Motor neuron (in vitro differentiated cells): Measurements from ENCODE around the gene RPTOR. TPM values are rescaled to one million over a fixed set of nuclear protein-coding genes. Genes with fewer than 3 reads are reported as not detected.
A peak's percentile ranks its signal among the peaks of the same experiment; 100 is the strongest.

Experiments
- ATAC-seq, 8 experiments: fragments of 200-7000 bp; cut with Tn5 transposase; replicated peaks in 6 of 8; 2 replicates each; pipeline ENCODE4 v1.8.0; 2021; ENCODE audit warnings: mild to moderate bottlenecking in 8 of 8, moderate library complexity in 8 of 8
- H3K27ac ChIP-seq, 2 donors: fragments of 250-450 bp; sonication (Bioruptor Pico); 2 replicates each; pipeline ENCODE4 v1.9.0; 2021; ENCODE audit warnings: antibody characterized with exemption in 2 of 2, mild to moderate bottlenecking in 2 of 2, moderate library complexity in 1 of 2
- H3K4me1 ChIP-seq, 2 donors: fragments of 250-450 bp; sonication (Bioruptor Pico); replicated peaks in 1 of 2; 2 replicates each; pipeline ENCODE4 v1.6.1; 2021; ENCODE audit warnings: antibody characterized with exemption in 2 of 2, mild to moderate bottlenecking in 2 of 2, moderate library complexity in 1 of 2
- H3K4me3 ChIP-seq, 5 donors: fragments of 250-450 bp; sonication (Bioruptor Pico); 2 replicates each; pipeline ENCODE4 v1.9.0; 2021; ENCODE audit warnings: antibody characterized with exemption in 5 of 5, mild to moderate bottlenecking in 5 of 5, moderate library complexity in 4 of 5
- WGBS, 10 experiments: fragments of 450-650 bp; shearing (Covaris generic); methylation state at CpG; one replicate each; pipeline ENCODE4 v1.0.0; 2022; 5-methylcytosine and 5-hydroxymethylcytosine counted together
- in situ Hi-C, 9 experiments: fragments of 400-800 bp; cut with MboI; loops; one replicate each; pipeline ENCODE4 v1.15.0; 2021; ENCODE audit warnings: low sequenced_read_pairs in 9 of 9, low pct_unique_long_range_greater_than_20kb in 2 of 9; ENCODE audit not compliant: unreplicated experiment in 9 of 9
- total RNA-seq, 8 experiments: library from RNA; unstranded; fragments of 300-600 nt; gene quantifications; 2 replicates each; pipeline versions ENCODE4 v1.2.3 to v1.2.4, GENCODE V29; 2022

The RPTOR gene
- total RNA-seq, 8 experiments from 2014 or later = 15.6 to 53.3 (median 19.2) TPM

DNA sequence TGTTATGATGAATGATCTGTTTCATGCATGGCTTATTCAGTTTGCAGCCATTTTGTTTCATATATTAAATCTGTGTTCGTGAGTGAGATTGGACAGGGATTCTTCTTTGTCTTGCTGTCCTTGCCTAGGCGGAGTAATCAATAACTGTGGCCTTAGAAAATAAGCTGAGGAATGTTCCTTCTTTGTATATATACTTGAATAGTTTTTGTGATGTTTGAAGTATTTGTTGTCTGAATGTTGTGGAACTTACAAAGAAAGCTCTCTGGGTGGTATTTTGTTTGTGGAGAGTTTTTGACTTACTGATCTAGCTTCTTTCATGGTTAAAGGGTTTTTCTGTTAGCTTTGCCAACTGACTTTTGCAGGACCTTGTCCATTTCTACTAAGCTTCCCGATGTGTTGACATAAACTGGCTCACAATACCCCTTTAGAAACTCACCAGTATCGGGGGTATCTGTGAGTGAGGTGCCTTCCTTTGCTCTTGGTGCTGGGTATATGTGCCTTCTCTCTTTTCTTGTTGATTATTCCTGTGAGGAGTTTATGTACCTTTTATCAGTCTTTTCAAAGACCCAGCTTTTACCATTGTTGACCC lies 166.2 kb downstream of the RPTOR start:
- in situ Hi-C loops = no loop called here
- no peak overlapping the region for H3K4me3 ChIP-seq
- peak in 1 of 8 experiments; percentile 62 for ATAC-seq
- peak overlapping the region in 1 of 2 donors; percentile 24 for H3K27ac ChIP-seq
- H3K4me1 ChIP-seq = peaks cover 20 to 26% of the 10 kb centered on the region in 2 donors
- 0 to 100% (median 45%) methylated on average over 1 to 4 of the region's 4 CpGs; no CpG with 5 or more reads in 2 of the 10 experiments for WGBS, 10 experiments

DNA sequence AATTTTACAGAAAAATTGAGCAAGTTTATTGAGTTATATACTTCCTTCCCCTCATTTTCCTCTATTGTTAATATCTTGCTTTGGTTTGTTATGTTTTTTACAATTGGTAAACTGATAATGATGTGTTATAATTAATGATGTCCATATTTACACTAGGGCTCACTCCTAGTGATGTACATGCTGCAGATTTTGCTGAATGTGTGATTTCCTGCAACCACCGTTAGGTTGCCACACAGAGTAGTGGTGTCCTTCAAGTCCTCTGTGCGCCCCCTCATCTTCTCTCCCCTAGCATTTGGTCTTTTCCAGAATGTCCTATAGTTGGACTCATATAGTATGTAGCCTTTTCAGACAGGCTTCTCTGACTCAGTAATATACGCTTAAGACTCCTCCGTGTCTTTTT lies 167.5 kb downstream of the RPTOR start:
- 91 to 100% (median 100%) methylated on average over 1 to 4 of the region's 4 CpGs; no CpG with 5 or more reads in 1 of the 10 experiments for WGBS, 10 experiments
- ATAC-seq = no peak
- no peak overlapping the region for H3K27ac ChIP-seq
- peaks cover 13 to 17% of the 10 kb centered on the region in 2 donors for H3K4me1 ChIP-seq
- in situ Hi-C loops = no loop called here
- H3K4me3 ChIP-seq = no peak overlapping the region

DNA sequence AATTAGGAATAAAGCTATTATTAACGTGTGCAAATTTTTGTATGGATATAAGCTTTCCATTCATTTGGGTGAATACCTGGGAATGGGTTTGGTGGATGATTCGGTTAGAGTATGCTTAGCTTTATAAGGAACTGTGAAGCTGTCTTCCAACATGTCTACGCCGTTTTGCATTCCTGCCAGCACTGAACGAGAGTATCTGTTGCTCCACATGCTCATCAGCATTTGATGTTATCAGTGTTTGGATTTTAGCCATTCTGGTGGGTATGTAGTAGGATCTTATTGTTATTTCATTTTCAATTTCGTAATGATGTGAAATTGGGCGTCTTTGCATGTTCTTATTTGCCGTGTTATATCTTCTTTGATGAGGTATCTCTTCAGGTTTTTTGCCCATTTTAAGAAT lies 168.0 kb downstream of the RPTOR start:
- Histone ChIP-seq H3K4me3 (no peak overlapping the region), H3K4me1 (peaks cover 13 to 21% of the 10 kb centered on the region in 2 donors), H3K27ac (no peak overlapping the region)
- in situ Hi-C loops = no loop called here
- no peak for ATAC-seq
- WGBS, 10 experiments = 75 to 100% (median 93%) methylated on average over 3 to 7 of the region's 8 CpGs

DNA sequence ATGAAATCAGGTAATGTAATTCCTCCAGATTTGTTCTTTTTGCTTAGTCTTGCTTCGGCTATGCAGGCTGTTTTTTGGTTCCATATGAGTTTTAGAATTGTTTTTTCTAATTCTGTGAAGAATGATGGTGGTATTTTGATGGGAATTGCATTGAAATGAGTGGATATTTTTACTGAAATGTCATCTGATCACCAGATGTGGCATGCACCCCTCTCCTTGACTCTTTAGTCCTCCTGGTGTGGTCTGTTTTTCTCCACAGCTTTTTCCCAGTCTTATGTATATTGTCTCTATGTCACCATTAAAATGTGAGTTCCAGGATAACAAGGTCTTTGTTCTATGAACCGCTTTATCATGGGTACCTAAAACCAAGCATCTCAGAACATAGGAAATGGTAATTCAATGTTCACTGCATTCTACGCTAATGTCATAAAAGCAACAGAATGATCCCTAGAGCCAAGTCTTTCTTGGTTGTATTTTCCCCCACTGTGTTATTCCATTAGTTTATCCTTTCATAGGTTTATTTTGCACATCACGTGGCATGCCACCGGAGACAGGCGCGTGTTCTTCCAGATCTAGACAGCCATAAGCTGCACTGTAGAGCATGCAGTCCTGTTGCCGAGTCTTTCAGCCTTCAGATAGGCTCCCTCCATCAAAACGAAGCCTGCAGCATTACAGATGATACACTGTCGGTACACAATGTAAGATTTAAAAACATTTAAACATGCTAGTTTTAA lies 172.5 kb downstream of the RPTOR start:
- Histone ChIP-seq H3K4me1 (peaks cover 22 to 31% of the 10 kb centered on the region in 2 donors), H3K4me3 (no peak overlapping the region), H3K27ac (no peak overlapping the region)
- WGBS, 10 experiments = 0 to 100% (median 89%) methylated on average over 1 to 10 of the region's 10 CpGs
- ATAC-seq = peak in 2 of 8 experiments; percentile 14 to 44
- in situ Hi-C loops = no loop called here

DNA sequence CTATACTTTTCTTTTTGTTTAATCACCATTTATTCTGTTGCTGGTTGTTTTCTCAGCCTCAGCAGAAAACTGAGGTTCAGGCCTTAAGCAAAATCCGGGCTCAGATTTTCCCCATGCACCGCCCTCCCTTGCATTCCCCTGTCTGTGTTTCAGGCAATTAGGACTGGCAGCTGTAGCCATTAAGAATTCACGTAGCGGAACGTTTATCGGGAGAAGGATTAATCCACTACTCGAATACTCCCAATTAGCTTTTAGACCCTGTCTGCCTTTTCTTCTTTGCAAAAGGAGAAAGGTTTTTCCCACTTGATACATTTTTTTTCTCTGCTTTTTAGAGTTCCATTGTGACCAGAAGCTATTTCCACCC lies 173.1 kb downstream of the RPTOR start:
- H3K4me3 ChIP-seq = no peak overlapping the region
- ATAC-seq = no peak
- in situ Hi-C loops = no loop called here
- H3K27ac ChIP-seq = no peak overlapping the region
- 69 to 94% (median 81%) methylated on average over 2 to 7 of the region's 7 CpGs; no CpG with 5 or more reads in 1 of the 10 experiments for WGBS, 10 experiments
- peaks cover 22 to 33% of the 10 kb centered on the region in 2 donors for H3K4me1 ChIP-seq

DNA sequence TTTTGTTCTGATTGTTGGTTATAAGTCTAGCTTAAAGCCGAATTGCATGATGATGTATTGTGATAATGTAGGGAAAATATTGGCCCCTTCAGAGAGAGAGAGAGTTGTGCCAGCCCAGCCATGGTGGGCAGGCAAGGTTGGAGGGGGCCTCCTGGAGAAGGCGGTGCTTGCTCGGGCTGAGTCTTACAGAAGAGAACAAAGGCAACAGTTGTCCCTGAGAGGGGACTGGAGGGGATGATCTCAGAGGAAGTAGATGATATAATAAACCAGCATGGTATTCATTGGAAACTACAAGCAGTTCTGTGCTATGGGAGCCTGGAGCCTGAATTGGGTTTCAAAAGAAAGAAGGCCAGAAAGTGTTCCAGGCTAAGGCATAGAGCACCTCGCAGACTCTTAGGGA lies 173.8 kb downstream of the RPTOR start:
- Histone ChIP-seq H3K4me3 (no peak overlapping the region), H3K4me1 (peaks cover 22 to 33% of the 10 kb centered on the region in 2 donors), H3K27ac (no peak overlapping the region)
- in situ Hi-C loops = no loop called here
- peak in 2 of 8 experiments; percentile 48 to 65 for ATAC-seq
- WGBS, 10 experiments = 87 to 100% (median 96%) methylated on average over 1 to 4 of the region's 4 CpGs; no CpG with 5 or more reads in 2 of the 10 experiments

DNA sequence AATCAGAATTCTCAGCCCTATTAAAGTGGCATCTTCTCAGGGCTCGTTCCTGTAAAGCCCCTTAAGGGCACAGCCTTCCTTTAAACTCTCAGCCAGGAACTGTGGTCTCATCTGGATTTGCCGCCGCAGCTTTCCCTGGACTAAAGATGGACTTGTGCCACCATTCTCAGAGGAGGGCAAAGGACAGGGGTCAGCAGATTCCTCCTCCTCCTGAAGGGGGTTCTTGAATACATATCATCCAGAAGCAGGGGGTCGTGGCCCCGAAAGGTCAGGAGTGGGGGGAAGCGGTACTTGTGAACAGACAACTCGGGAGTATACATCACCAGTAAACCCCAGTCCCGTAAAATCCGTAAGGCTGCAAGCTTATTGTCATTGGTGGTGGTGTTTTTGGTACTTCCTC lies 174.8 kb downstream of the RPTOR start:
- in situ Hi-C loops = no loop called here
- 70 to 100% (median 88%) methylated on average over 2 to 6 of the region's 9 CpGs; no CpG with 5 or more reads in 3 of the 10 experiments for WGBS, 10 experiments

DNA sequence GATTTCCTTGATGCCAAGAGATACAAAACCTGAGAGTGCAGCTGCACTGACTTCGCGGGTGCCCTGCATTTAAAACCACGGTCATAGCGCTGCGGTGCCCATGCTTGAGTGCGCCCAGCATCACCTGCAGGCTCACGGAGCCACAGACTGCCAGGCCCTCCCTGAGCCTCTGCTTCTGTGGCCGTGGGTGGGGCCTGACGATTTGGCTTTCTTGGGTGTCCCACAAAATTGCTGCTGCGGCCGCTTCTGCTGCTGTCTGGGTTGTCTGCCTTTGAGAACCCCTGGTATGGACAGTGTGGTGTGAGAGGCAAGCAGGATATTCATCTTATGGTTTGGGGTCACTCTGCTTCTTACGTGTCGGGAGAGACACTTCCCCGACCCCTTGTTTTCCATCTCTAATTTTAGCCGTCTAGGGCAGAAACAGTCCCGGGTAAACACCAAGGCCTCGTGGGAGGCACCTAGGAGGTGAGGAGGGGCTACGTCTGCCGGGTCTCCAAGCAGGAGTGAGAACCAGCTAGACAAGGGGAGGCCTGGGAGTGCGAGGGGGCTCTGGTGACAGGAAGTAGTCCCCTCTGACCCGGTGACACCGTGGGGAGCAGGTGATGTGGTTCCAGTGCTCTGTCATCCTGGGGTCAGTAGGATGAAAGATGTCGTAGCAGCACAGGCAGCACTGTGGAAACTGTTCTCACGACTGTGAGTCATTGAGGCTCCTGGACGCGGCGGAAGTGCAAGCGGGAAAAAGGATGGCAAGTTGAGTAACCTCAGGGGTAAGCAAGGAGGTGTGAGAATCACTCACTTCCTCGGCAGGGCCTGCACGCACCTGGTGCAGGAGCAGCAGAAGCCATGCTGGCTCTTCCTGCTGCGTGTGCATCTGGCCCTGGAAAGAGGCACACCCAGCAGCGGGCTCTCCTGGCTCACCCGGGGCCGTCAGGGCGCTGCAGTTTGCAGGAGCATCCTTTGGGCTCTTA lies 176.3 kb downstream of the RPTOR start:
- peak in 6 of 8 experiments; percentile 48 to 91 (median 87) for ATAC-seq
- H3K4me3 ChIP-seq = peak overlapping the region in 1 of 5 donors; percentile 15
- WGBS, 10 experiments = 65 to 92% (median 82%) methylated on average over 1 to 21 of the region's 35 CpGs; no CpG with 5 or more reads in 2 of the 10 experiments
- peaks cover 34 to 54% of the 10 kb centered on the region in 2 donors for H3K4me1 ChIP-seq
- in situ Hi-C loops = no loop called here
- H3K27ac ChIP-seq = peak overlapping the region; percentile 42 to 87

More for the DNA sequence above, 174.8 kb downstream of the RPTOR start:
- peaks cover 22 to 39% of the 10 kb centered on the region in 2 donors for H3K4me1 ChIP-seq
- H3K27ac ChIP-seq = no peak overlapping the region
- ATAC-seq = no peak
- H3K4me3 ChIP-seq = no peak overlapping the region

DNA sequence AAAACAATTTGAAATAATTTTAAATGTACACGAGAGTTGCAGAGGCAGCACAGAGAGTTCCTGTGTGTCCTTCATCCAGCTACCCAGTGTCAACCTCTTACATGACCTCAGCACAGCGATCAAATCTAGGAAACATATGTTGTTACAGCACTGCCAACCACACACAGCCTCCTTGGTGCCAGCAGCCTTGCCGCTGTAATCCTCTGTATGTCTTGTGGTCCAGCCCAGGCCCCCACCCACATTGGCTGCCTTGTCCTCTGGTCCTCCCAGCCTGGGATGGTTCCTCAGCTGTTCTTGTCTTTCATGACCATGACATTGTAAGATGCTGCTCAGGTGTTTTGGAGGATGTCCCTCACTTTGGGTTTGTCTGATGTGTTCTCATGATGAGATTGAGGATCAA lies 178.0 kb downstream of the RPTOR start:
- H3K4me3 ChIP-seq = no peak overlapping the region
- WGBS, 10 experiments = 70 to 100% (median 91%) methylated on average over 1 to 2 of the region's 3 CpGs; no CpG with 5 or more reads in 4 of the 10 experiments
- no peak overlapping the region for H3K27ac ChIP-seq
- ATAC-seq = no peak
- H3K4me1 ChIP-seq = peaks cover 45 to 61% of the 10 kb centered on the region in 2 donors
- in situ Hi-C loops = no loop called here

DNA sequence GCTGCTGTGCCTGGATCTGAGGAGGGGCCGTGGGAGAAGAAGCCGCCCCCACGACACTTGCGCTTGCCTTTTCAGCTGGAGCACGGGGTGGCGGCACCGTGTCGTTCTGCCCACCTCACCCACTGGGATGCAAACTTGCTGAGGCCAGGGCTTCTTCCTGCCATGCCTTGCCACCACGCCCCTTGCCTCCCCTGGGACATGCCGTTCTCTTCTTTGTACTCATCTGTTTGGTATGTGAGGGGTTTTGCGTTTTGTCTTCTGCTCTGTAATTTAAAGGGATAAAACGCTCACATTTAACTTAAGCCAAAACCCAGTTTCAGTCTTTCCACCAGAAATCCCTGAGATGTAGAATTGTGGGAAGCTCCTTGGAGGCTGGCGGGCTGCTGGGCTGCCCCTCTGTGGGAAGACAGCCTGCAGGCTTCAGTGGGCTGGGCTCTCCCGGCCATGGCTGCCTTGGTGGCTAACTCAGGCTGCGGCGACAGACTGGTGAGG lies 180.2 kb downstream of the RPTOR start:
- Histone ChIP-seq H3K4me1 (peaks cover 56 to 76% of the 10 kb centered on the region in 2 donors), H3K27ac (peak overlapping the region; percentile 45 to 65), H3K4me3 (no peak overlapping the region)
- in situ Hi-C loops = no loop called here
- ATAC-seq = peak in 3 of 8 experiments; percentile 47 to 68 (median 63)
- 33 to 100% (median 82%) methylated on average over 1 to 15 of the region's 16 CpGs; no CpG with 5 or more reads in 2 of the 10 experiments for WGBS, 10 experiments

DNA sequence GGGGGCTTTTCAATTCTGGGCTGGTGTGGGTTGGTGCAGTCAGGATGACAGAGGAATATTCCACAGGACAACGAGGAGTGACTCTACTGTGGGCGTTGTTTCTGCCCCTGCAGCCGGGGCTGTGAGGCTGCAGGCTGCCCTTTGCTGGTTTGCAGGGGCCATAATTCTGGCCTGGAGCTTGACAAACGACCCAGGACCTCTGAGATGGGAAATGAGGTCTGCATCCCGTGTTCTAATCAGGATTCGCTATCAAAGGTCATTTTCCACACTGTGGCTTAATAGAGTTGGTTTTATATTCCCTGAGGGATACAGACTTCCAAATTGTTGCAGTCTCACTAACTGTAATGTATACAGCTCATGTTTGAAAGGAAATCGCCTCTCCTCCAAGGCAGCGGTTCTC lies 180.9 kb downstream of the RPTOR start:
- in situ Hi-C loops = no loop called here
- Histone ChIP-seq H3K4me3 (no peak overlapping the region), H3K4me1 (peaks cover 58 to 79% of the 10 kb centered on the region in 2 donors), H3K27ac (peak overlapping the region; percentile 45 to 65)
- ATAC-seq = peak in 7 of 8 experiments; percentile 45 to 64 (median 57)
- WGBS, 10 experiments = 8 to 79% (median 50%) methylated on average over 1 to 7 of the region's 8 CpGs; no CpG with 5 or more reads in 3 of the 10 experiments

DNA sequence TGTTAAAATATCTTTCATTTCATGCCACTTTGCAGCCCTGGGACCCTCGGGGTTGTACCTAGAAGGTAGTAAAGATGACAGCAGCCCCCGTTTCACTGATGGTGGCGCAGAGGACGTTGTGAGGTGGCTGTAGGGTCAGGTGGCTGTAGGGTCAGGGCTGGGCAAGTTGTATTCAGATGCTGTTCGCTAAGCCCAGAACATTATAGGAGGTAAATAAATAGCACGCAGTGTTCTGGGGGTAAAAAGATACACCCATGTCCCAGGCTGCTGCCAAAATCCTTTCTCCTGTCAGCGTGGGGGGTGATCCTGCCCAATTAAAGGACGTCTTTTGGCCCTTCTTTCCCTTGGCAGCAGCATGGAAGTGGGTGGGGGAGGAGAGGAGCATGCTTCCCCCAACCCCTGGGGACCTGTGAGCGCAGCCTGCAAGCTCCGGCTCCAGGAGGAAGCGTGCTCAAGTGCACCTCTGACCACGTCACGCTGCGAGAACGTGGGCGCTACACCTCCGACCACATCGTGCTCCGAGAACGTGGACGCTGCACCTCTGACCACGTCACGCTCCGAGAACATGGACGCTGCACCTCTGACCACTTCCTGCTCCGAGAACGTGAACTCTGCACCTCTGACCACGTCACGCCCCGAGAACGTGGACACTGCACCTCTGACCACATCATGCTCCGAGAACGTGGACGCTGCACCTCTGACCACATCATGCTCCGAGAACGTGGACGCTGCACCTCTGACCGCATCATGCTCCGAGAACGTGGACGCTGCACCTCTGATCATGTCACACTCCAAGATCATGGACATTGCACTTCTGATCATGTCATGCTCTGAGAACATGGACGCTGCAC lies 182.1 kb downstream of the RPTOR start:
- Histone ChIP-seq H3K27ac (peak overlapping the region in 1 of 2 donors; percentile 30), H3K4me1 (peaks cover 58 to 79% of the 10 kb centered on the region in 2 donors), H3K4me3 (no peak overlapping the region)
- in situ Hi-C loops = no loop called here
- WGBS, 10 experiments = 80 to 100% (median 92%) methylated on average over 1 to 19 of the region's 42 CpGs; no CpG with 5 or more reads in 1 of the 10 experiments
- no peak for ATAC-seq
